ENCODE measurements around the gene MEF2C. TPM values are rescaled to one million over a fixed set of nuclear protein-coding genes. Genes with fewer than 3 reads are reported as not detected.

The MEF2C gene
- total and polyA plus RNA-seq, 4 donors, result 27.4 to 77.9 (median 46.3) TPM

DNA sequence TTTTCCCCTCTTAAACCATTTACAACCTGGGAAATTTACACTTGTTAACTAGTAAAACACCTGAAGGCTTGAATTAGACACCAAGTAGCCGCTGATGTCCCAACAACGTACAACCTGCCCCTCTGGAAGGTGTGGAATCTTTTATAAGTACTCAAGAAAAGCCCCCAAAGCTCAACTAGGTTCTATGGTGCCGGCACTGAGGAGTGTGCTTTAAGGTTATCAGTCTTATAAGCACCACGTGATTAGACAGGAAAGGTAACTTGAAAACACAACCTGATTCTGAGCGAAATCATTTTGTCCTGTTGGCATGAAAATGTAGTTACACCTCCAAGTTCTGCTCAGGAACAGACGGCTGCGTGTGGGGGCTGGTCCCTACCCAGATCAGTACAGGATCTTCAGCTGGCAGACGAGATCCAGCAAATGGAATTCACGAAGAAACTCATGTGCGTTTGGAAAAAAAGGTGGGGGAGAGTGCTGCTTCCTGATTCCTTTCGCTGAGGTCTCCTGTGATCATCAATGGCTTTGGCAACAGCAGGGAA, 195.5 kb downstream of the MEF2C start:
- H3K4me3 ChIP-seq (ENCODE audit: low read depth, low read length), result peak overlapping the region; percentile 75
- peak overlapping the region; percentile 99 for H3K27ac ChIP-seq (ENCODE audit: low read depth, low read length)
- H3K4me1 ChIP-seq (ENCODE audit: control insufficient read depth, insufficient read depth, low read length), result peaks cover 45% of the 10 kb centered on the region
- 10% methylated on average over 6 of the region's 11 CpGs for WGBS (ENCODE audit: insufficient coverage)
- no peaks in the 10 kb centered on the region for H3K9me3 ChIP-seq (ENCODE audit: control insufficient read depth, insufficient read depth, low read length)
- peaks cover 76% of the 10 kb centered on the region for H3K27me3 ChIP-seq (ENCODE audit: control insufficient read depth, insufficient read depth, low read length)
- peaks cover 3% of the 10 kb centered on the region for H3K36me3 ChIP-seq (ENCODE audit: control insufficient read depth, insufficient read depth, low read length)
- DNase-seq (ENCODE audit: low read depth in 4 of 6, low spot score in 6 of 6), result peak in 5 of 6 donors; percentile 39 to 93 (median 56)

- WGBS (ENCODE audit: insufficient coverage), result 0% methylated on average over 3 of the region's 15 CpGs
- DNase-seq (ENCODE audit: low read depth in 4 of 6, low spot score in 6 of 6), result peak in 5 of 6 donors; percentile 13 to 78 (median 38)
- H3K9me3 ChIP-seq (ENCODE audit: control insufficient read depth, insufficient read depth, low read length), result no peaks in the 10 kb centered on the region
- H3K4me3 ChIP-seq (ENCODE audit: low read depth, low read length), result peak overlapping the region; percentile 75
- H3K27me3 ChIP-seq (ENCODE audit: control insufficient read depth, insufficient read depth, low read length), result peaks cover 69% of the 10 kb centered on the region
- peaks cover 3% of the 10 kb centered on the region for H3K36me3 ChIP-seq (ENCODE audit: control insufficient read depth, insufficient read depth, low read length)
- peak overlapping the region; percentile 99 for H3K27ac ChIP-seq (ENCODE audit: low read depth, low read length)
- H3K4me1 ChIP-seq (ENCODE audit: control insufficient read depth, insufficient read depth, low read length), result peaks cover 37% of the 10 kb centered on the region
Measured at GRCh38 chr5:88686726-88687125, 196.3 kb downstream of the MEF2C start.

DNA sequence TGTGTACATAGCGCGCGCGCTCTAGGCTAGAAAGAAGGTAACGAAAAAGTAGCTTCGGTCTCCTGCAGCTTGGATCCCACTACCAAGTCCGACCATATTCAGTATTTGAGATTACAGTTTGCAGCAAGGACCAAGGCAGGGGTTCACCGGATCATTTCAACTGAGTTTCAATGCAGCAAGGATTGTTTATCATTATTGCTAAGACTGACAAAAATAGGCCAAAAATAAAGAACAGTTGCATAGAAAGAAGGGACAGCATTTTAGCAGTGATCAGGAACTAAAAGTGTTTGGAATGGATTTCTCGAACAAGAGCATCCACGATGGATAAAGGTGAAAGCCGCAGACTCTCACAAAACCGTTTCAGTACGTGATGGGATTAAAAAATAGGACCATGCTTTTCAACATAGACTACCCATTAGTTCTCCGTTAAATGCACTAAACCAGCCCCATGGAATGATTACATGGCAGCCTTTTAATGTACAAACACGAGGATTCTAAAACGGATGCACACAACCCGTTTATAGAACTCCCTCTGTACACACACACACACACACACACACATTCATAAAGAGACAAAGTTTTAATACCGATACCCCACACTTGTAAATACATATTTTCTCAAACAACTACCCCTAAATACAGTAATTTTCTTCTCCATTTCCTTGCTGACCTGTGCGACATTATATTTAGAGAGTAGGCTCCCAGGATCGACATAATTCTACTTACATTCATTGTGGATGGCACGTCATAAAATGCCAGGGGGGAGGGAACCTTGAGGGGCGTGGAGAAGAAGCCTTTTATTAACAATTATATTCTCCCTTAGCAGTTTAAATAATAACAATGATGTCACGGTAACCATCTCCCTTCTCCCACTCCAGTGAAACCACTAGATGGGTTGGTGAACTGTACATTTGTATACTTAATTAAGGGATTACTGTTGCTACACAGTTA, 197.1 kb downstream of the MEF2C start:
- Histone ChIP-seq H3K4me3 (ENCODE audit: low read depth, low read length) (peak overlapping the region; percentile 75), H3K27me3 (ENCODE audit: control insufficient read depth, insufficient read depth, low read length) (peaks cover 70% of the 10 kb centered on the region), H3K9me3 (ENCODE audit: control insufficient read depth, insufficient read depth, low read length) (no peaks in the 10 kb centered on the region), H3K36me3 (ENCODE audit: control insufficient read depth, insufficient read depth, low read length) (peaks cover 5% of the 10 kb centered on the region), H3K4me1 (ENCODE audit: control insufficient read depth, insufficient read depth, low read length) (peaks cover 34% of the 10 kb centered on the region), H3K27ac (ENCODE audit: low read depth, low read length) (peak overlapping the region; percentile 99)
- WGBS (ENCODE audit: insufficient coverage), result 1% methylated on average over 7 of the region's 23 CpGs
- DNase-seq (ENCODE audit: low read depth in 4 of 6, low spot score in 6 of 6), result peak; percentile 42 to 94 (median 67)

DNA sequence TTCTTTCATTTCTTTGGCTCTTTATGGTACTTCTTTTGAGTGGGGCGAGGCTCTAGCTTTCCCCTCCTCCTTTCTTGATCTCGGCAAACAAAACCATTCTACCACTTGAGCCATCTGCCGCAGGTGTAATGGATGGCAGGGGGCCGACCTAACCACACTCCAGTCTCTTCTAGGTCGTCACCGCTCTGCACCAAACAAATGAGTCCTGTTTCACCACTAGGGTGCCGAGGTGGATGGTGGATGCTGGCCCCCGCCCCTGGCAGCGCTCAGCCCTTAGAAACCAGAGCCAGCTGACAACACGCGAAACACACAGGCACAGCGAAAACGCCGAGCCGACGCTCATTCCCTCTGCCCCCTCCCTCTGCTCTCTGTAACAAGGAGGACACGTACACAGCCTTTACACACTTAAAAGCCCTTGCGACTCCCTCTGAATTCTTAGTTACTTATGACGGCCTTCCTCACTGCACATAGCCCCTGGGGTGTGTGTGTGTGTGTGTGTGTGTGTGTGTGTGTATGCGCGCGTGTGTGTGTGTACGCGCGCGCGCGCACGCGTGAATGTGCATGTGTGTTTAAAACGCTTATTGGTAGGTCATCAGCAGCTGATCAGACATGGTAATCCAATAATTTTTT, 199.4 kb downstream of the MEF2C start:
- Histone ChIP-seq H3K27me3 (ENCODE audit: control insufficient read depth, insufficient read depth, low read length) (peaks cover 57% of the 10 kb centered on the region), H3K4me3 (ENCODE audit: low read depth, low read length) (peak overlapping the region; percentile 75), H3K27ac (ENCODE audit: low read depth, low read length) (peak overlapping the region; percentile 99), H3K36me3 (ENCODE audit: control insufficient read depth, insufficient read depth, low read length) (peaks cover 10% of the 10 kb centered on the region), H3K9me3 (ENCODE audit: control insufficient read depth, insufficient read depth, low read length) (no peaks in the 10 kb centered on the region), H3K4me1 (ENCODE audit: control insufficient read depth, insufficient read depth, low read length) (peaks cover 18% of the 10 kb centered on the region)
- 0% methylated on average over 10 of the region's 31 CpGs for WGBS (ENCODE audit: insufficient coverage)
- DNase-seq (ENCODE audit: low read depth in 4 of 6, low spot score in 6 of 6), result peak; percentile 77 to 98 (median 86)

DNA sequence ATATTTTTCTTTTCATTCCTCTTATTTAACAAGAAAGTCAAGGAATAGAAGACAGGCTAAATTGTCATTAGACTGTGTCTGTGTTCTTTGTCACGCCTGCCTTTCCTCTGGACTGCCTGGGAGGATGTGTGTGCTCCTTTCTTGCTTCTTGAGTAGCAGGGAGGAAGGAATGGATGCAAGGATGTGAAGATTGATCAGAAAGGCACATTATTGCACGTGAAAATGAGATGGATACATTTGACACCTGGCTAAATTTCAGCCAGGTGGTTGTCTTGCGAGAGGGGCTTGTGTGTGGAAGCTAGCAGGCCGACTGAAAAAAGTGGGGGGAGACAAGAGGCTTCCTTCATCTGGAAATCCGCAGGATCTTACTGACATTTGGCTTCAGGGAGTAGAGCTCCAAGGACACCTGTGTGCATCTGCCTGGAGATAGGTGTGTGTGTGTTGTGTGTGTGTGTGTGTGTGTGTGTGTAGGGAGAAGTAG, 200.1 kb downstream of the MEF2C start:
- Histone ChIP-seq H3K36me3 (ENCODE audit: control insufficient read depth, insufficient read depth, low read length) (peaks cover 14% of the 10 kb centered on the region), H3K27ac (ENCODE audit: low read depth, low read length) (peak overlapping the region; percentile 99), H3K4me1 (ENCODE audit: control insufficient read depth, insufficient read depth, low read length) (peaks cover 17% of the 10 kb centered on the region), H3K4me3 (ENCODE audit: low read depth, low read length) (peak overlapping the region; percentile 75), H3K9me3 (ENCODE audit: control insufficient read depth, insufficient read depth, low read length) (no peaks in the 10 kb centered on the region), H3K27me3 (ENCODE audit: control insufficient read depth, insufficient read depth, low read length) (peaks cover 55% of the 10 kb centered on the region)
- 2% methylated on average over 5 of the region's 5 CpGs for WGBS (ENCODE audit: insufficient coverage)
- peak; percentile 26 to 81 (median 56) for DNase-seq (ENCODE audit: low read depth in 4 of 6, low spot score in 6 of 6)

DNA sequence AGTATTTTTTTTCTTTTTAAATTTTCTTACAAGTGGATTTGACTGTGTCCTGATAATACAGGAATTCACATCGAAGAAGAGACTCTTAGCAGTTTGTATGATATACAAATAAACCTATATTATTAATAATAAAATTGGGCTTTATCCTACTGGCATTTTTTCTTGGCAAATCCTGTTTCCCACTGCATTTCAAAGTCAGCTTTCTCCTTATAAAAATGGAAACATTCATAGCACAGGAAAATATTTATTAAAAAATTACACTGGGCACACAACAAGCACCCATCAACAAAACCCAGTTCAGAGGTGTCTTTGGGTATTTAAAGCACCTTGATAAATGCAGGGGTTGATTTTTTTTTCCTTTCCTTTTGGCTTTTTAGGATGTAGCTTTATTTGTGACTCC, 200.9 kb downstream of the MEF2C start:
- Histone ChIP-seq H3K9me3 (ENCODE audit: control insufficient read depth, insufficient read depth, low read length) (no peaks in the 10 kb centered on the region), H3K4me1 (ENCODE audit: control insufficient read depth, insufficient read depth, low read length) (peaks cover 17% of the 10 kb centered on the region), H3K27ac (ENCODE audit: low read depth, low read length) (peak overlapping the region; percentile 99), H3K4me3 (ENCODE audit: low read depth, low read length) (peak overlapping the region; percentile 75), H3K27me3 (ENCODE audit: control insufficient read depth, insufficient read depth, low read length) (peaks cover 54% of the 10 kb centered on the region), H3K36me3 (ENCODE audit: control insufficient read depth, insufficient read depth, low read length) (peaks cover 16% of the 10 kb centered on the region)
- WGBS (ENCODE audit: insufficient coverage), result no CpG with 5 or more reads among the region's 1 CpG
- peak in 1 of 6 donors; percentile 55 for DNase-seq (ENCODE audit: low read depth in 4 of 6, low spot score in 6 of 6)

DNA sequence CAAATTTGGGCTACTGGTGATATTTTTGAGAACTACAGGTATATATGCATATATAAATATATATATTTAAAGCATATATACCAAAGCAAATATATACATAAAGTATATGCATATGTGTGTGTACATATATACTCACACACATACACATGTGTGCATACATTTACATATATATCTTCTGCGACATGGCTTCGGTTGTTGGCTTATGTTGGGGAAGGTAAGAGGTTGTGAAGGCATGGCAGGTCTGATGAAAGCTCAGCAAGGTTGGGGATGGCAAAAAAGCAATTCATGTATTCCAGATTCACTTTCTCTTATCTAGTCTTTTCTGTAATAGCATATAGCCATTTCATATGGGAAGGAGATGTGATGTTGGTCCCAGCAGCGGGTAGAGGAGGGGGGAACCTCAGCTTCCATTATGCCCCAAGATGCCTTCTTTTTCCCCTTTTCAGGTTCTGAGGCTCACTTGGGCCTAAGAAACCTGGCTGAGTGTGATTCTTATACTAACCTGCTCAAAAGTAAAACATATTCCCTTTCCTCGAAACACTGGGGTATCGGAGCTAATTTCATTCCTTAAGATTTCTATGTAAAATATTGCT, 201.7 kb downstream of the MEF2C start:
- Histone ChIP-seq H3K9me3 (ENCODE audit: control insufficient read depth, insufficient read depth, low read length) (no peaks in the 10 kb centered on the region), H3K27me3 (ENCODE audit: control insufficient read depth, insufficient read depth, low read length) (peaks cover 53% of the 10 kb centered on the region), H3K27ac (ENCODE audit: low read depth, low read length) (peak overlapping the region; percentile 99), H3K36me3 (ENCODE audit: control insufficient read depth, insufficient read depth, low read length) (peaks cover 16% of the 10 kb centered on the region), H3K4me3 (ENCODE audit: low read depth, low read length) (peak overlapping the region; percentile 75), H3K4me1 (ENCODE audit: control insufficient read depth, insufficient read depth, low read length) (peaks cover 17% of the 10 kb centered on the region)
- peak; percentile 27 to 82 (median 52) for DNase-seq (ENCODE audit: low read depth in 4 of 6, low spot score in 6 of 6)
- WGBS (ENCODE audit: insufficient coverage), result no CpG with 5 or more reads among the region's 5 CpGs

DNA sequence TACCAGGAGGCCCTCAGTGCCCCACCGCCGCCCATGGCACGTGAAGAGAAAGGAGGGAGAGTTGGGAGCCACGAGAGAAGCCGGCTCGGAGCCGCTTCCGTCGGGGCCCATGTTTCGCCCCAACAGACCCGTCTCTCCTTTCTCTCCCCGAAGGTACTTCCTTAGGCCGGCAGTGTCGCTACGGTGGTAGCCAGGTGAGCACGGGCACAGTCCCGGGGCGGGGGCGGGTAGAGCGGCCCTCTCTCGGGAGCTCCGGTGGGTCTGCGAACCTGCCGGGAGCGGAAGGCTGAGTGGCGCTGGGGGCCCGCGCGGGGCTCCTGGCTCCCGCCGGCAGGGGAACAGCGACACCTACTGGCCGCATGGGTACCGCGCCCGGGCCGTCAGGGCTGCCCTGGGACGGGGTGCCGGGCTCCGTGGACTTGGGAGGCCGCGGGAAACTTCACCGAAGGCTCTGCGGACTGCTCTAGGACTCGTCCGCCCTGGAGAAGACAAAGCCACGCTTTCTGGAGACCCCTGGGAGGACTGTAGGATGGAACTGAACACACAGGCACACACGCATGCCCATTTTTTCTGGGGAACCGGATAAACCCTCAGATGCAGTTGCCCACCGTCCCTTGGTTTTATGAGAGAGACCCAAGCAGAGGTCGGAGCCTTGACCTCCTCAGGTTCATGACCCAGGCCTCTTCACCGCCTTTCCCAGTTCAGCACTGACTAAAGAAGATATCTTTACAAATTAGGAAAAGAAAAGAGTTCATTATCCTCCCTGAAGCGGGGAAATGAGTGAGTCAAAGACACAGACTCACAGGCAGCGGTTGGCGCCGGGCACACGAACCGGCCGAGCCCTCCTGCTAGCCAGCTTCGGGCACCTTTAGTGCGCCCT, 202.5 kb downstream of the MEF2C start:
- peaks cover 52% of the 10 kb centered on the region for H3K27me3 ChIP-seq (ENCODE audit: control insufficient read depth, insufficient read depth, low read length)
- peaks cover 19% of the 10 kb centered on the region for H3K36me3 ChIP-seq (ENCODE audit: control insufficient read depth, insufficient read depth, low read length)
- WGBS (ENCODE audit: insufficient coverage), result under 1% methylated on average over 50 of the region's 61 CpGs
- H3K9me3 ChIP-seq (ENCODE audit: control insufficient read depth, insufficient read depth, low read length), result no peaks in the 10 kb centered on the region
- H3K4me1 ChIP-seq (ENCODE audit: control insufficient read depth, insufficient read depth, low read length), result peaks cover 17% of the 10 kb centered on the region
- H3K27ac ChIP-seq (ENCODE audit: low read depth, low read length), result peak overlapping the region; percentile 99
- H3K4me3 ChIP-seq (ENCODE audit: low read depth, low read length), result peak overlapping the region; percentile 75
- DNase-seq (ENCODE audit: low read depth in 4 of 6, low spot score in 6 of 6), result peak in 4 of 6 donors; percentile 24 to 95 (median 84)
